ENCODE data around the gene HIF1A.

DNA sequence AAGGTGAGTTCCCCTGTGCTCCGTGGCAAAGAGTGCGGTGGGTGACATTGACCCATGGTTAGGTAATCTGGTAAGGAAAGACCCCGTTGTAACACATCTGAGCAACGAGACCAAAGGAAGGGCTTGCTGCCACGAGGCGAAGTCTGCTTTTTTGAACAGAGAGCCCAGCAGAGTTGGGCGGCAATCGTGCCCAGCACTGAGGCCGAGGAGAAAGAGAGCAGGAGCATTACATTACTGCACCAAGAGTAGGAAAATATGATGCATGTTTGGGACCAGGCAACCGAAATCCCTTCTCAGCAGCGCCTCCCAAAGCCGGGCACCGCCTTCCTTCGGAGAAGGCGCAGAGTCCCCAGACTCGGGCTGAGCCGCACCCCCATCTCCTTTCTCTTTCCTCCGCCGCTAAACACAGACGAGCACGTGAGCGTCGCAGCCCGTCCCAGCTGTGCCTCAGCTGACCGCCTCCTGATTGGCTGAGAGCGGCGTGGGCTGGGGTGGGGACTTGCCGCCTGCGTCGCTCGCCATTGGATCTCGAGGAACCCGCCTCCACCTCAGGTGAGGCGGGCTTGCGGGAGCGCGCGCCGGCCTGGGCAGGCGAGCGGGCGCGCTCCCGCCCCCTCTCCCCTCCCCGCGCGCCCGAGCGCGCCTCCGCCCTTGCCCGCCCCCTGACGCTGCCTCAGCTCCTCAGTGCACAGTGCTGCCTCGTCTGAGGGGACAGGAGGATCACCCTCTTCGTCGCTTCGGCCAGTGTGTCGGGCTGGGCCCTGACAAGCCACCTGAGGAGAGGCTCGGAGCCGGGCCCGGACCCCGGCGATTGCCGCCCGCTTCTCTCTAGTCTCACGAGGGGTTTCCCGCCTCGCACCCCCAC lies at the start of gene HIF1A:
- TF ChIP-seq, protein P1, sequence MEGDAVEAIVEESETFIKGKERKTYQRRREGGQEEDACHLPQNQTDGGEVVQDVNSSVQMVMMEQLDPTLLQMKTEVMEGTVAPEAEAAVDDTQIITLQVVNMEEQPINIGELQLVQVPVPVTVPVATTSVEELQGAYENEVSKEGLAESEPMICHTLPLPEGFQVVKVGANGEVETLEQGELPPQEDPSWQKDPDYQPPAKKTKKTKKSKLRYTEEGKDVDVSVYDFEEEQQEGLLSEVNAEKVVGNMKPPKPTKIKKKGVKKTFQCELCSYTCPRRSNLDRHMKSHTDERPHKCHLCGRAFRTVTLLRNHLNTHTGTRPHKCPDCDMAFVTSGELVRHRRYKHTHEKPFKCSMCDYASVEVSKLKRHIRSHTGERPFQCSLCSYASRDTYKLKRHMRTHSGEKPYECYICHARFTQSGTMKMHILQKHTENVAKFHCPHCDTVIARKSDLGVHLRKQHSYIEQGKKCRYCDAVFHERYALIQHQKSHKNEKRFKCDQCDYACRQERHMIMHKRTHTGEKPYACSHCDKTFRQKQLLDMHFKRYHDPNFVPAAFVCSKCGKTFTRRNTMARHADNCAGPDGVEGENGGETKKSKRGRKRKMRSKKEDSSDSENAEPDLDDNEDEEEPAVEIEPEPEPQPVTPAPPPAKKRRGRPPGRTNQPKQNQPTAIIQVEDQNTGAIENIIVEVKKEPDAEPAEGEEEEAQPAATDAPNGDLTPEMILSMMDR (IDR thresholded peaks at IDR 0.05) = no peak
- TF ChIP-seq EZH2 (IDR thresholded peaks at IDR 0.05; ENCODE audit: borderline replicate concordance, insufficient read depth, low read depth, low read length, poor library complexity, severe bottlenecking) = no peak

Measured in B cell (primary cell).